GM12873 (cell line): ENCODE measurements around the gene FAM120B.

Experiments
- TF ChIP-seq, protein P1 (sequence below): IDR thresholded peaks from 2 replicates; pipeline ENCODE4 v1.5.1; 2012; ENCODE audit warnings: low read depth, mild to moderate bottlenecking, moderate library complexity, low read length, control low read depth; ENCODE audit not compliant: insufficient read depth; ENCODE audit errors: missing control alignments

FAM120B gene

DNA sequence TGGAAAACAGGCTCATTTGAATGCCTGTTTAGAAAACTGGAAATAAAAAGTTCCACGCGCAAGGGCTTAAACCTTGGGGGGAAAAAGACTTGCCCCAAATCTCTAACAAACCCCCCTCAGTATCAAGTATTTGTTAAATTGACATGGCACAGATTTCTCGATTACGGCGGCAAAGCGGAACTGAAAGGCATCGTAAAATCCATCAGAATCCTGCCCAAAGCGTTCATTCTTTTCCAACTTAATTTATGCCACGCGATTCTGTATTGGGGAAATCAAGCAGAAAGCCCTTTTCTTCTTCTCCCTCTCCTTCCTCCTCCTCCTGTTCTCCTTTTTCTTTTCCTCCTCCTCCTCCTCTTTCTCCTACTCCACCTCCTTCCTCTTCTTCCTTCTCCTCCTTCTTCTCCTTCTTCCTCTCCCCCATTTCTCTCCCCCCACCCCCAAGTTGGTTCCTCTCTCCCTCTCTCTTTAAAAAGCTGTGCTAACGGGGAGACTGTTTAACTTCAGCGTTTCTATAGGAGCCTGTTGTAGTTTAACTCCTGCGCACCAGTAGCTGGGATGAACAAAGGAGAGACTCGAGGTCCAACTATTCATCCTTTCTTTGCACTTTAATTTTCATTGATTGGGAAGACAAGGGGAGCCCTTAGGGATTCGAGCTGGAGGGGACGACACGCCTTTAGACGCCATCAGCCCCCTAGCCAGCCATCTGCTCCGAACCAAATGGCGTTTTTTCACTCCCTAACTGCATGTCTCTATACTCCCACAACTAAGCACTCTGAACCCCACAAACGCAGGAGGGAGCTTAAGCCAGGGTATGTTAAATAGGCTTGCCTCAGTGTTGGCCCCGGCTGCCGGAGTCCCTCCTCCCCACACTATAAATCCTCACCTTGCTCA is 13.0 kb upstream of the FAM120B start:
- TF ChIP-seq, protein P1, sequence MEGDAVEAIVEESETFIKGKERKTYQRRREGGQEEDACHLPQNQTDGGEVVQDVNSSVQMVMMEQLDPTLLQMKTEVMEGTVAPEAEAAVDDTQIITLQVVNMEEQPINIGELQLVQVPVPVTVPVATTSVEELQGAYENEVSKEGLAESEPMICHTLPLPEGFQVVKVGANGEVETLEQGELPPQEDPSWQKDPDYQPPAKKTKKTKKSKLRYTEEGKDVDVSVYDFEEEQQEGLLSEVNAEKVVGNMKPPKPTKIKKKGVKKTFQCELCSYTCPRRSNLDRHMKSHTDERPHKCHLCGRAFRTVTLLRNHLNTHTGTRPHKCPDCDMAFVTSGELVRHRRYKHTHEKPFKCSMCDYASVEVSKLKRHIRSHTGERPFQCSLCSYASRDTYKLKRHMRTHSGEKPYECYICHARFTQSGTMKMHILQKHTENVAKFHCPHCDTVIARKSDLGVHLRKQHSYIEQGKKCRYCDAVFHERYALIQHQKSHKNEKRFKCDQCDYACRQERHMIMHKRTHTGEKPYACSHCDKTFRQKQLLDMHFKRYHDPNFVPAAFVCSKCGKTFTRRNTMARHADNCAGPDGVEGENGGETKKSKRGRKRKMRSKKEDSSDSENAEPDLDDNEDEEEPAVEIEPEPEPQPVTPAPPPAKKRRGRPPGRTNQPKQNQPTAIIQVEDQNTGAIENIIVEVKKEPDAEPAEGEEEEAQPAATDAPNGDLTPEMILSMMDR, result no peak

DNA sequence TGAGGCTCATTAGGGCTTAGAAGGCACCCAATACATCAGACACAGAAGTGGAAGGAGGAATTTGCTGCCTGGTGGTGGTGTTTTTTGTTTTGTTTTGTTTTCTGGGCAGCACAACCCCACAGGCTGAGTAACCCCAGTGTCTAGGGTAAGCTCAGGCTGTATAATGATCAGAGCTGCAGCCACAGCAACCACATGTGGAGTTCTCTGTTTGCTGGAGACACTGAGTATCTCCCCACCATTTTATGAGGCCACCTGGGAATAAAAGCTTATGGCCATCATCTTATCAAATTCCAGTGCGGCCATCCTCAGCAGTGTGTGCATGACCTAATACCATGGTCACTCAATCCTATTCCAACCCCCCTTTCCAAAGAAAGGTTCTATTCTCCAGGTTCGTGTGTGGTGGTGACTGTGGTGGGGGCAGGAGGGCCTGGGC is 12.2 kb upstream of the FAM120B start:
- TF ChIP-seq, protein P1, result no peak

DNA sequence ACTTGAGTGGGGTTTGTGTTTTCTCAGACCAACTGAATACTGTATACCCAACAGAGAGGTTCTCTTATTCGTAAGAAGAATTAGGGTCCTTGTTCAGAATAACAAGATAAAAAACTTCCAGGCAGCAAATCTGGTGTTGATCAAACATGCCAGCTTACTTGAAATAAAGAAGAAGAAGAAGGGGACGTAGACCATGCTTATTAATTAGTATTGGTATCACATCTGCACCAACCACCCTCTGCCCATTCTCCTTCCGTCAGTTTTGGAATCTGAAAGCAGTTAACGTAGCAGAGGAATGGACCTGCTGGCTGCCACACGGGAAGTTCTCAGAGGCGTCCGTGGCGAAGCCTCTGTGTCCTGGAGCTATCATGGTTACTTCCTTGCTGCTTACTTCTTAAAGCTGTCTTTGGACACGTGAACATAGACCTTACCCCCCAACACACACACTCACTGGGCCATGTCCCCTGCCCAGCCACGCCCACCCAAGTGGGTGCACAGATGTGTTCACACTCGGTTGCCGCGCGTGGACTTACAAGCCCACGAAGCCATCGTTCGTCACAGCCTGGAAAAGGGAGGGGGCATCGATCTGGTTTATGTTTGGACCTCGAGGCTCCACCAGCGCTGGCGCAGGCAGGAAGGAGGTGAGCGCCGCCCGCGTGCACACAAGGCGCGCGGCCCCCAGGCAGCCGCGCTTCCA is 11.6 kb upstream of the FAM120B start:
- TF ChIP-seq, protein P1, result no peak

DNA sequence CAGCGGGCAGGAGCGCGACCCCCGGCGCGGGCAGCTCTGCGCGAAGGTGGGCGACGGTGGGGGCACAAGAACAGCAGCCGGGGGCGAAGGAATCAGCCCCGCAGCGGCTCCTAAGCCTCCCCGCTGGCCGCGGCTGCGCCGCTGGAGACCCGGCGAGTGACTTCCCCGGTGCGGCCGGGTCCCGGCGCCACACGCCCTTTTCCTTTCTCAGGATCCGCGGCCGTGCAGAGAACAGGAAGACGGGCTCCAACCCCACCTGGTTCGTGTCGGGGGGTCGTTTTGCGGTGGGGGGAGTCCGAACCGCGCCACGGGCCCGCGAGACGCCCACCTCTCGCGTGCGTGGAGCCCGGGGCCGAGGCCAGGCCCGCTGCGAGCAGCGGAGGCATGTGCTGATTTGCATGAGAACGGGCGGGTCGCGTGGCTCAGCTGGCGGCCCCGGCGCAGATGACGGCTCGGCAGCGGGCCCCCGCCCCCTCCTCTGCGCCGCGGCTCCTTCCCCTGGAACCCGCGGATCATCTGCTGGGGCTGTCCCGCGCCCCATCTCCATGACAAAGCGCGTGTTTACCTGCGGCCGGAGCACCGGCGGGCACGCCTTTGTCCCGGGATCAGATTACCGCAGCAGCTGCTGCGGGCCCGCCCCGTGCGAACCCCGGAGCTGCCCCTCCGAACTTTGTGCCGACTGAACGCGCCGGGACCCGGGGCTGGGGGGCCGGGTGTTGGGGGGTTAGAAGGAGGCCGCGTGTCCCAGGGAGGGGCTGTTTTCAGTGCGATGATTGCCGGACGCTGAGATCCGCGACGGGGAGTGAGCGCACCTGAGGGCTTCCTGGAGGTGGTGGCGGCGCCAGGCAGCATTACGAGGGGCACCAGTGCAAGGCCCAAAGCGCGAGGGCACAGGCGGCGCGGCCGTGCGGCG is 10.8 kb upstream of the FAM120B start:
- TF ChIP-seq, protein P1, result no peak

DNA sequence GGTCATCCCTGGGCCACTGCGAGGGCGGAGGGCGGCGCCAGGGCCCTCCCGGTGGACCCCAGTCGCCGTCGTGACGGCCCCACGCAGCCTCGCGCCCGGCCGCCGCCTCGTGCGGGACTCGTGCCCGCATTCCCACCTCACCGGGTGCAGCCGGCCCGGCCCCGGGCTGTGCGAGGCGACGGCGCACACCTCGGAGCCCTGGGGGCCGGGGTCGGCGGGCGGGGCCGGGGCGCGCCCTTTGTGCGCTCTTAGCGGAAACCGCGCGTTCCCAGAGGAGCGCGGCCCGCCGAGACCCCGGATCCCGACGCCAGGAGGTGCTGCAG is 10.2 kb upstream of the FAM120B start:
- TF ChIP-seq, protein P1, result no peak

DNA sequence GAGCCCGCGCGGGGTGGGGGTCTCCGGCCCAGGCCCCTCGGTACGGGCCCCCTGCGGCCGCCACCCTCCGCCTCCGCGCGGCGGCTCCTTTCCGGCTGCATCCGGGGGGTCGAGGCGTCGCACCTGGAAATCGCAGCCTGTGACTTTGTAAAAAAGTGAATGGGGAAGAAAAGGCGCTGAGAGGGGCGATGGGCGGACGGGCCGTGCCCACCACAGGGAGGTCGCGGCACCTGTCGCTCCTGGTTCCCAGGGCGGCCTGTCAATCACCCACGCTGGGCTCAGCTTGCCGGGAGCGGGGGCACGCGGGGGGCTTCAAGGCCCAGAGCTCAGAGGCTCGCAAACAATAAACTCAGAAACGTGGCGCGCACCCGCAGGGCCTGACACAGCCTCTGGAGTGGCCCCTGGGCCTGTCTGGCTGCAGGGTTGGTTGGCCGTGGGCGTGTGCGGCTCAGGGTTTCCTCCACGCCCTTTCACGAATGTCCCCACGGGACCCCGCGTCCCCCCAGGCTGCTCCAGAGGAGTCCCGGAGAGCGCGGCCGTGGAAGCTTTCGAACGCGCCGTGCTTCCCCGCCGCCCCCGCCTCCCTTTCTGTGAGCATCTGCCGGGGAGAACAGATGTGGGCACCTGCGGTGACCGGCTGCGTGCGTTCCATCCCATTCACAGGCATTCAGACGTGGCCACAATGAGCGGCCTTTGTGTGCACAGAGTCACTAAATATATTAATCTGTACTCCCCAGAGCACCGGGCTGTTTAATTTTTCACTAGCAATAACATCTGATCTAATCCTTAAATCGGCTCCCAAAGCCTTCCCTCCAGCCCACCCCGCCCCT is 9.6 kb upstream of the FAM120B start:
- TF ChIP-seq, protein P1, result no peak
